Ovary (tissue), 9 donors: ENCODE results near the gene PREB. TPM values are rescaled to one million over a fixed set of nuclear protein-coding genes. Genes with fewer than 3 reads are reported as not detected.

Experiments used
- DNase-seq, 5 donors: peaks; one replicate each; pipeline ENCODE4 v3.0.0-alpha.2; 2019 to 2020
- H3K27ac ChIP-seq, 2 donors: fragments of 200-600 bp; one replicate each; pipeline versions ENCODE4 v1.5.1 to v1.8.0; 2019 to 2022
- H3K27me3 ChIP-seq: fragments of 200-600 bp; one replicate; pipeline ENCODE4 v1.8.0; 2022
- H3K36me3 ChIP-seq: fragments of 200-600 bp; sonication (generic); one replicate; pipeline ENCODE4 v1.5.1; 2019
- H3K4me1 ChIP-seq: one replicate; pipeline ENCODE4 v1.8.1; 2013; ENCODE audit warnings: mild to moderate bottlenecking, moderate library complexity; ENCODE audit not compliant: insufficient read depth
- H3K4me3 ChIP-seq: fragments of 200-600 bp; sonication (generic); one replicate; pipeline ENCODE4 v1.5.1; 2017
- H3K9me3 ChIP-seq, 2 donors: fragments of 200-600 bp in 1 of 2; sonication (generic) in 1 of 2; one replicate each; pipeline versions ENCODE4 v1.5.1 to v1.8.1; 2013 to 2019; ENCODE audit warnings: mild to moderate bottlenecking in 1 of 2, moderate library complexity in 1 of 2
- EP300 ChIP-seq: sonication (generic); formaldehyde crosslinking; IDR thresholded peaks from one replicate; pipeline ENCODE4 v1.6.1; 2017; ENCODE audit warnings: antibody characterized with exemption
- POLR2A ChIP-seq: fragments of 450-650 bp; IDR thresholded peaks from one replicate; pipeline ENCODE4 v1.6.1; 2017; ENCODE audit warnings: antibody characterized with exemption, mild to moderate bottlenecking, moderate library complexity
- WGBS, 3 donors: extraction: QIAGEN DNeasy Blood & Tissue Kit in 1 of 3; methylation state at CpG; one replicate each; pipeline versions ENCODE4 v1.1.5 to v1.1.7; 2013 to 2017; 5-methylcytosine and 5-hydroxymethylcytosine counted together
- intact Hi-C, 4 donors: fragments of 100-400 bp; cut with DNase I; formaldehyde crosslinking; loops; one replicate each; pipeline versions ENCODE4 v1.11.0 to v1.15.1; 2022 to 2023
- polyA plus RNA-seq, 2 donors: library from polyadenylated mRNA; stranded (reverse); fragments of 200-250 nt in 1 of 2; fragments of 350-450 nt in 1 of 2; fragmentation: Illumina TruSeq in 1 of 2; extraction: RNeasy Lipid Tissue Mini Kit (QIAGEN cat#74804) in 1 of 2; gene quantifications; one replicate each; pipeline ENCODE4 v1.2.3, GENCODE V29; 2013 to 2014
- total RNA-seq, 7 donors: library from RNA; depleted of rRNA in 2 of 7; stranded (reverse); fragments of >200 nt in 2 of 7; fragmentation: NEBNext Ultra II Directional in 3 of 7; extraction: Animal tissue kit (Norgen Biotek cat#: 25700) in 3 of 7; gene quantifications; one replicate each; pipeline versions ENCODE4 v1.1.0 to v1.2.4, GENCODE V29; 2016 to 2023
- TF ChIP-seq, protein P1 (sequence below), 3 donors: fragments of 450-650 bp in 2 of 3; fragments of 200-600 bp in 1 of 3; IDR thresholded peaks; one replicate each; pipeline versions ENCODE4 v1.5.1 to v1.8.0; 2016 to 2022; ENCODE audit warnings: antibody characterized with exemption in 3 of 3, mild to moderate bottlenecking in 1 of 3
- donor health status: DM: no; HTN: no; CAD: no; lungs with moderate emphysema.
- donor health status: DM: no; HTN: no; CAD: no.
- donor health status: Bipolar disorder and iron deficiency.
- donor health status: DM: yes; HTN: yes; CAD: no.
- donor health status: DM: no; HTN: no; CAD: no.
- donor health status: DM: yes; HTN: yes; CAD: no.

Gene PREB
- total and polyA plus RNA-seq, 9 donors: 42.7 to 113 (median 67.2) TPM

GRCh38 chr2:27091746-27092695, 42.4 kb downstream of the PREB start:
- intact Hi-C loops: loop anchor here in 1 of 4 donors (10.0 kb wide), 1 partner anchor 183 kb away; the partner anchor contains the start of gene DNAJC5G
- no peak for TF ChIP-seq EP300
- TF ChIP-seq, protein P1, sequence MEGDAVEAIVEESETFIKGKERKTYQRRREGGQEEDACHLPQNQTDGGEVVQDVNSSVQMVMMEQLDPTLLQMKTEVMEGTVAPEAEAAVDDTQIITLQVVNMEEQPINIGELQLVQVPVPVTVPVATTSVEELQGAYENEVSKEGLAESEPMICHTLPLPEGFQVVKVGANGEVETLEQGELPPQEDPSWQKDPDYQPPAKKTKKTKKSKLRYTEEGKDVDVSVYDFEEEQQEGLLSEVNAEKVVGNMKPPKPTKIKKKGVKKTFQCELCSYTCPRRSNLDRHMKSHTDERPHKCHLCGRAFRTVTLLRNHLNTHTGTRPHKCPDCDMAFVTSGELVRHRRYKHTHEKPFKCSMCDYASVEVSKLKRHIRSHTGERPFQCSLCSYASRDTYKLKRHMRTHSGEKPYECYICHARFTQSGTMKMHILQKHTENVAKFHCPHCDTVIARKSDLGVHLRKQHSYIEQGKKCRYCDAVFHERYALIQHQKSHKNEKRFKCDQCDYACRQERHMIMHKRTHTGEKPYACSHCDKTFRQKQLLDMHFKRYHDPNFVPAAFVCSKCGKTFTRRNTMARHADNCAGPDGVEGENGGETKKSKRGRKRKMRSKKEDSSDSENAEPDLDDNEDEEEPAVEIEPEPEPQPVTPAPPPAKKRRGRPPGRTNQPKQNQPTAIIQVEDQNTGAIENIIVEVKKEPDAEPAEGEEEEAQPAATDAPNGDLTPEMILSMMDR (IDR thresholded peaks at IDR 0.05): no peak
- TF ChIP-seq POLR2A: no peak
- WGBS, 3 donors: 73 to 77% (median 74%) methylated on average over 25 of the region's 25 CpGs
- Histone ChIP-seq H3K9me3 (no peaks in the 10 kb centered on the region), H3K4me1 (peaks cover under 1% of the 10 kb centered on the region), H3K4me3 (no peak overlapping the region), H3K27me3 (no peaks in the 10 kb centered on the region), H3K36me3 (no peaks in the 10 kb centered on the region), H3K27ac (no peak overlapping the region)
- peak in 1 of 5 donors; percentile 14 for DNase-seq

DNA sequence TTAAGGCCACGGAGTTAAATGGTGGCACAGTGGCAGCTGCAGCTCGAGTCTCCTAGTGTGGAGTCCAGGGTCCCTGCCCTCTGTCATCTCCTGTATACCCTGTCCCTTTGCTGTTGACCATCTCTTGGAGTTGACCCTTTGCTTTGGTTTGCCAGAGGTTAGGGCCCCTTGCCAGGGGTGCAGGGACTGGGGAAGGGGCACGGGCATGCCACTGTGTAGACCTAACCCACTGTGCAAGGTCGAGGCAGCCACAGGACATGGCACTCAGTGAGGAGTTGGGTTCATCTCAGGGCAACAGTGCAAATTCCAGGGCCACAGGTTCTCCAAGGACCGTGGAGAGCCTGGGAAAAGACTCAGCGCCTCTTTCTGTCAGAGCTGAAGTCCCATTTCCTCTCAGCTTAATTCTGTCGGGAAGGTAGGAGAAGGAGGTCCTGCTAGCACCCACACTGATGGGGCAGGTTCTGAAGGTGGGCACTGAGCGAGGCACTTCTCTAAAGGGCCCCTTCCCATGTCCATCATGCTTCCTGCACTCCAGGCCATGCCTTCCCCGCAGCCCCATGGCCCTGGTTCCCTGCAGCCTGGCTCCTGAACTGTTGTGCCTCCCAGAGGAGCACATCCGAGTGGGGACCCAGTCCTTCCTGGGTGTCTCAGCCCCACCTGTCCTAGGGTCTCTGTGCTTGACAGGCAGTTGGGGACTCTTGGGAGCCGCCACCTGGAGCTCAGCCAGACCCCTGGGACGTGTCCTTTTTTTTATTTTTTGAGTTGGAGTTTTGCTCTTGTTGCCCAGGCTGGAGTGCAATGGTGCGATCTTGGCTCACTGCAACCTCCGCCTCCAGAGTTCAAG, 45.1 kb downstream of the PREB start:
- H3K27me3 ChIP-seq: no peaks in the 10 kb centered on the region
- intact Hi-C loops: loop anchor here (5.0 to 10.0 kb wide), 4 partner anchors 37 to 115 kb away; partner anchors contain the start of genes AGBL5 (in 2 of the 4), MAPRE3 (in 2 of the 4) and TMEM214 (in 2 of the 4)

GRCh38 chr2:27088634-27089033, 45.8 kb downstream of the PREB start:
- DNase-seq: peak in 1 of 5 donors; percentile 10
- Histone ChIP-seq H3K36me3 (no peaks in the 10 kb centered on the region), H3K27ac (no peak overlapping the region), H3K4me3 (no peak overlapping the region), H3K27me3 (no peaks in the 10 kb centered on the region), H3K9me3 (no peaks in the 10 kb centered on the region), H3K4me1 (peaks cover 3% of the 10 kb centered on the region)
- WGBS, 3 donors: 92 to 94% (median 93%) methylated on average over 6 of the region's 6 CpGs
- TF ChIP-seq POLR2A (no peak), EP300 (no peak)
- TF ChIP-seq, protein P1 (IDR thresholded peaks at IDR 0.05): no peak
- intact Hi-C loops: loop anchor here (5.0 to 10.0 kb wide), 4 partner anchors 36 to 114 kb away; partner anchors contain the start of genes AGBL5 (in 2 of the 4), MAPRE3 (in 2 of the 4) and TMEM214 (in 2 of the 4)

More for the DNA sequence above, 45.1 kb downstream of the PREB start:
- TF ChIP-seq POLR2A: no peak
- TF ChIP-seq EP300: no peak
- TF ChIP-seq, protein P1 (IDR thresholded peaks at IDR 0.05): no peak
- Histone ChIP-seq H3K4me3 (no peak overlapping the region), H3K4me1 (peaks cover 3% of the 10 kb centered on the region), H3K36me3 (no peaks in the 10 kb centered on the region), H3K27ac (no peak overlapping the region), H3K9me3 (no peaks in the 10 kb centered on the region)
- WGBS, 3 donors: 87 to 92% (median 88%) methylated on average over 14 of the region's 14 CpGs
- peak in 1 of 5 donors; percentile 19 for DNase-seq
